ENCODE measurements around the gene GALNT14. TPM values are rescaled to one million over a fixed set of nuclear protein-coding genes. Genes with fewer than 3 reads are reported as not detected.

Gene GALNT14
- total RNA-seq, 1 donor from 2014 or later: 7.4 TPM

- no peak for DNase-seq (ENCODE audit: extremely low spot score, unreplicated experiment)
- no peaks in the 10 kb centered on the region for H3K9me3 Mint-ChIP-seq
- H3K36me3 Mint-ChIP-seq: no peaks in the 10 kb centered on the region
- TF ChIP-seq, protein P1, sequence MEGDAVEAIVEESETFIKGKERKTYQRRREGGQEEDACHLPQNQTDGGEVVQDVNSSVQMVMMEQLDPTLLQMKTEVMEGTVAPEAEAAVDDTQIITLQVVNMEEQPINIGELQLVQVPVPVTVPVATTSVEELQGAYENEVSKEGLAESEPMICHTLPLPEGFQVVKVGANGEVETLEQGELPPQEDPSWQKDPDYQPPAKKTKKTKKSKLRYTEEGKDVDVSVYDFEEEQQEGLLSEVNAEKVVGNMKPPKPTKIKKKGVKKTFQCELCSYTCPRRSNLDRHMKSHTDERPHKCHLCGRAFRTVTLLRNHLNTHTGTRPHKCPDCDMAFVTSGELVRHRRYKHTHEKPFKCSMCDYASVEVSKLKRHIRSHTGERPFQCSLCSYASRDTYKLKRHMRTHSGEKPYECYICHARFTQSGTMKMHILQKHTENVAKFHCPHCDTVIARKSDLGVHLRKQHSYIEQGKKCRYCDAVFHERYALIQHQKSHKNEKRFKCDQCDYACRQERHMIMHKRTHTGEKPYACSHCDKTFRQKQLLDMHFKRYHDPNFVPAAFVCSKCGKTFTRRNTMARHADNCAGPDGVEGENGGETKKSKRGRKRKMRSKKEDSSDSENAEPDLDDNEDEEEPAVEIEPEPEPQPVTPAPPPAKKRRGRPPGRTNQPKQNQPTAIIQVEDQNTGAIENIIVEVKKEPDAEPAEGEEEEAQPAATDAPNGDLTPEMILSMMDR (conservative IDR thresholded peaks at IDR 0.05): no peak
- peaks cover 13% of the 10 kb centered on the region for H3K27me3 Mint-ChIP-seq
- no peak overlapping the region for H3K4me3 Mint-ChIP-seq
- peaks cover 8% of the 10 kb centered on the region for H3K4me1 Mint-ChIP-seq (ENCODE audit: unreplicated experiment)
- no peak overlapping the region for H3K27ac Mint-ChIP-seq
Measured at GRCh38 chr2:30987566-30987965, 150.7 kb downstream of the GALNT14 start.

DNA sequence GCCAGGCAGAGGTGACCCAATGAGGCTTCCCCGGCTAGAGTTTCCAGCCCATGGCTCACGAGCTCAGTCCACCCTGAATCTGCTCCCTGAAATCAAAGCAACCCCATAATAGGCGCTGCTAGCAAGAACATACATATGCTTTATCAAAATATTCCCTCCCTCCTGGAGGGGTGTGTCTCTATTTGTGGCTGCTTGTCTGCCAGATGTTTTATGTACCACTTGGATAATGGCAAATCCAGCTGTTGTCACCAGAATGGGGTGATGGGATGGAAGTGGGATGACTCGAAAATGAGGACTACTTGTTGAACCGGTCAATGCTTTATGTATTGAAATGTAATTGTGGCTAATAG, 152.0 kb downstream of the GALNT14 start:
- DNase-seq (ENCODE audit: extremely low spot score, unreplicated experiment): no peak
- peaks cover 16% of the 10 kb centered on the region for H3K4me1 Mint-ChIP-seq (ENCODE audit: unreplicated experiment)
- H3K36me3 Mint-ChIP-seq: no peaks in the 10 kb centered on the region

DNA sequence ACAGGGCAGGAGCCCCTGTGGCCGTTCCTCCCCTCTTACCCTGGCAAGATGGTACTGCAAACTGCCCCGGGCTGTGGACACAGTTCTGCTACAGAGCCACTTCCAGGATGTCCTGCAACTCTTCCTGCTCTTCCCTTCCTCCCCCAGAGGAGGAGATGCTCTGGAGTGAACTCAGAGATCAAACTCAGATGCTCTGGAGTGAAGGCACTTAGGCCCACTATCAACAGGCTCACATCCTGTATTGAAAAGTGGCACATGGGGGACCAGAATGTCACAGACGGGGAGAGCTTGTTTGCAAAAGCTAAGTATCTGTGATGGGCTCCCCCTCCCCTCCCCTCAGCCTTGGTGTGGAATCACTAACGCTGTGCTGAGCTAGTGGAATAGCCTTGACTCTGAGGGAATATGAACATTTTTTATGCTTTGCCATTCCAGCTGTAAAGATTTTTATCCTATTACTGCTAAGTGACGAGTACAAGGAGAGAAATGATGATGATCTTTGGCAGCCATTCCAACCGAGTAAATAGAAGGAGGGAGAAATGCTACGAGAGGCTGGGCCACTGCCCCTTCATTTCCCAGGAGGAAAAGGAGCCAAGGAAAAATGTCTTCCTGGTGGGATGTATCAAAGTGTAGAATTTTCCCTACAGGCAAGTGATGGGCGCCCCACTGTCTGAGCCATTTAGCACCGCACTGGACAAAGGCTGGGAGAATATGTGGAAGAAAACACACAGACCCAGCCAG, 152.6 kb downstream of the GALNT14 start:
- H3K4me1 Mint-ChIP-seq (ENCODE audit: unreplicated experiment): peaks cover 18% of the 10 kb centered on the region
- no peak overlapping the region for H3K27ac Mint-ChIP-seq
- no peak for DNase-seq (ENCODE audit: extremely low spot score, unreplicated experiment)
- H3K4me3 Mint-ChIP-seq: no peak overlapping the region
- peaks cover 17% of the 10 kb centered on the region for H3K27me3 Mint-ChIP-seq
- H3K36me3 Mint-ChIP-seq: no peaks in the 10 kb centered on the region
- no peaks in the 10 kb centered on the region for H3K9me3 Mint-ChIP-seq
- TF ChIP-seq, protein P1 (conservative IDR thresholded peaks at IDR 0.05): no peak

More for the DNA sequence above, 152.0 kb downstream of the GALNT14 start:
- TF ChIP-seq, protein P1 (conservative IDR thresholded peaks at IDR 0.05): no peak
- H3K4me3 Mint-ChIP-seq: no peak overlapping the region
- no peak overlapping the region for H3K27ac Mint-ChIP-seq
- H3K27me3 Mint-ChIP-seq: peaks cover 15% of the 10 kb centered on the region
- no peaks in the 10 kb centered on the region for H3K9me3 Mint-ChIP-seq

DNA sequence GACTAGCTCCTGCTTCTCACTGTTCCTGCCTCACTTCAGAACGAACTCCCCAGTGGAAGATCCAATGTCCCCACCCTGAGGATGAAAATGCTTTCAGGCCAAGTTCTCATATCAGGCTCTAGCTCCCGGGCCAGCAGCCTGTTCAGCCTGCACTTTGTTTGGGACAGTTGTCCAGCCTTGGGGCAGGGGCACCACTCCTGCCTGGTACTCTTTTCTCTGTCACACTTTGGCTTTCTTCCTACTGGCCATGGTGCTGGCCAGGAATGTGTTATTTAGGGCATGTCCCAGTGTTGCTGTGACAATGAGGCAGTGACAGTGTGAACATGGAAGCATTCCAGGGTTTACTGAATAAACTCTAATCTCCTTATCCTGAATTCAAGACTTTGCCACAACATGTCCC, 154.1 kb downstream of the GALNT14 start:
- Mint-ChIP-seq H3K9me3 (no peaks in the 10 kb centered on the region), H3K27me3 (peaks cover 17% of the 10 kb centered on the region), H3K36me3 (no peaks in the 10 kb centered on the region), H3K27ac (no peak overlapping the region), H3K4me1 (ENCODE audit: unreplicated experiment) (peaks cover 11% of the 10 kb centered on the region), H3K4me3 (no peak overlapping the region)
- no peak for DNase-seq (ENCODE audit: extremely low spot score, unreplicated experiment)
- TF ChIP-seq, protein P1 (conservative IDR thresholded peaks at IDR 0.05): no peak

GRCh38 chr2:30981510-30981909, 156.7 kb downstream of the GALNT14 start:
- no peak overlapping the region for H3K27ac Mint-ChIP-seq
- peaks cover 16% of the 10 kb centered on the region for H3K27me3 Mint-ChIP-seq
- H3K4me1 Mint-ChIP-seq (ENCODE audit: unreplicated experiment): peaks cover 11% of the 10 kb centered on the region
- peak overlapping the region; percentile 3 for H3K4me3 Mint-ChIP-seq
- TF ChIP-seq, protein P1 (conservative IDR thresholded peaks at IDR 0.05): no peak
- H3K36me3 Mint-ChIP-seq: no peaks in the 10 kb centered on the region
- H3K9me3 Mint-ChIP-seq: no peaks in the 10 kb centered on the region
- no peak for DNase-seq (ENCODE audit: extremely low spot score, unreplicated experiment)

All from type B pancreatic cell (in vitro differentiated cells).